ENCODE results near the gene FBN3.

- no peak for TF ChIP-seq EP300 (IDR thresholded peaks at IDR 0.05)
- TF ChIP-seq CTCF (IDR thresholded peaks at IDR 0.05), result no peak
- no peak for TF ChIP-seq POLR2A (IDR thresholded peaks at IDR 0.05)
- no peak for TF ChIP-seq POLR2AphosphoS5 (IDR thresholded peaks at IDR 0.05)
Observed at GRCh38 chr19:8094336-8094735, 55.1 kb downstream of the FBN3 start.
